ENCODE measurements around the gene TMEM175.

DNA sequence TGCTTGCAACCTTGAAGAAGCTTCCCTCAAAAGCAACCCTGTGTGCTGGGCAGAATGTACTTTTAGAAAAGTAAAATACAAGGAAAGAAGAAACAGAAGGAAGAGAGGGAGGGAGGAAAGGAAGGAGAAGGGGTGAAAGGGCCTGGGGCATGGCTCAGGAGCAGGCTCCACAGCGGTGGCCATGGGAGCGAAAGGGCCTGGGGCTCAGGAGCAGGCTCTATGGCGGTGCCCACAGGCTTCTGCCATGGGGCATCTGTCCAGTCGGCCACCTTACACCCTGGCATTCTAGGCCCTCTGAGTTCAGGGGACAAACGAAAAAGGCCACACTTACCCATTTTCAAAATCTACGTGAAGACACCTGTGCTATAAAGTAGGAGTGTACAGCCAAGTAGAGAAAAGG lies 31.5 kb upstream of the TMEM175 start:
- TF ChIP-seq POLR2A (IDR thresholded peaks at IDR 0.05), result no peak
- TF ChIP-seq, protein P1, sequence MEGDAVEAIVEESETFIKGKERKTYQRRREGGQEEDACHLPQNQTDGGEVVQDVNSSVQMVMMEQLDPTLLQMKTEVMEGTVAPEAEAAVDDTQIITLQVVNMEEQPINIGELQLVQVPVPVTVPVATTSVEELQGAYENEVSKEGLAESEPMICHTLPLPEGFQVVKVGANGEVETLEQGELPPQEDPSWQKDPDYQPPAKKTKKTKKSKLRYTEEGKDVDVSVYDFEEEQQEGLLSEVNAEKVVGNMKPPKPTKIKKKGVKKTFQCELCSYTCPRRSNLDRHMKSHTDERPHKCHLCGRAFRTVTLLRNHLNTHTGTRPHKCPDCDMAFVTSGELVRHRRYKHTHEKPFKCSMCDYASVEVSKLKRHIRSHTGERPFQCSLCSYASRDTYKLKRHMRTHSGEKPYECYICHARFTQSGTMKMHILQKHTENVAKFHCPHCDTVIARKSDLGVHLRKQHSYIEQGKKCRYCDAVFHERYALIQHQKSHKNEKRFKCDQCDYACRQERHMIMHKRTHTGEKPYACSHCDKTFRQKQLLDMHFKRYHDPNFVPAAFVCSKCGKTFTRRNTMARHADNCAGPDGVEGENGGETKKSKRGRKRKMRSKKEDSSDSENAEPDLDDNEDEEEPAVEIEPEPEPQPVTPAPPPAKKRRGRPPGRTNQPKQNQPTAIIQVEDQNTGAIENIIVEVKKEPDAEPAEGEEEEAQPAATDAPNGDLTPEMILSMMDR (IDR thresholded peaks at IDR 0.05), result no peak
